GM15510 (cell line): ENCODE results near the gene FAM228B.

Source experiments
- POLR2A ChIP-seq: IDR thresholded peaks from 3 replicates; pipeline ENCODE4 v1.6.1; 2011; ENCODE audit warnings: borderline replicate concordance; ENCODE audit not compliant: insufficient read length; ENCODE audit errors: extremely low read depth

Gene FAM228B

GRCh38 chr2:24132543-24132942 lies 9.3 kb downstream of the FAM228B start:
- TF ChIP-seq POLR2A = no peak

- no peak for TF ChIP-seq POLR2A
These were observed 24.1 kb downstream of the FAM228B start for GRCh38 chr2:24147364-24147763.

- TF ChIP-seq POLR2A = no peak
These were observed 29.3 kb downstream of the FAM228B start for GRCh38 chr2:24152413-24153197.

GRCh38 chr2:24153478-24153877 lies 30.2 kb downstream of the FAM228B start:
- TF ChIP-seq POLR2A = no peak

- no peak for TF ChIP-seq POLR2A
These were observed 34.9 kb downstream of the FAM228B start for GRCh38 chr2:24158131-24158530.

GRCh38 chr2:24159708-24160107 lies 36.4 kb downstream of the FAM228B start:
- no peak for TF ChIP-seq POLR2A

GRCh38 chr2:24160761-24161160 lies 37.5 kb downstream of the FAM228B start:
- TF ChIP-seq POLR2A = no peak

GRCh38 chr2:24162494-24162893 lies 39.2 kb downstream of the FAM228B start:
- TF ChIP-seq POLR2A = no peak

- TF ChIP-seq POLR2A = no peak
These were observed 39.9 kb downstream of the FAM228B start for GRCh38 chr2:24163186-24163585.

GRCh38 chr2:24163601-24164000 lies 40.3 kb downstream of the FAM228B start:
- no peak for TF ChIP-seq POLR2A

GRCh38 chr2:24164416-24164973 lies 41.2 kb downstream of the FAM228B start:
- no peak for TF ChIP-seq POLR2A

- no peak for TF ChIP-seq POLR2A
These were observed 45.8 kb downstream of the FAM228B start for GRCh38 chr2:24169023-24169422.

- no peak for TF ChIP-seq POLR2A
These were observed 51.6 kb downstream of the FAM228B start, which contains the start of gene FAM228A for GRCh38 chr2:24174851-24175277. Gene FAM228A, plus strand, starts transcription at chr2:24175053. Its CDS starts 428 bp downstream, at chr2:24175481.

GRCh38 chr2:24175631-24176187 lies 52.4 kb downstream of the FAM228B start:
- no peak for TF ChIP-seq POLR2A

GRCh38 chr2:24176326-24176725 lies 53.1 kb downstream of the FAM228B start:
- no peak for TF ChIP-seq POLR2A

- TF ChIP-seq POLR2A = no peak
These were observed 56.4 kb downstream of the FAM228B start for GRCh38 chr2:24179683-24180082.
